ENCODE data around the gene GRK5.

The GRK5 gene

GRCh38 chr10:119292968-119293760 lies 85.8 kb downstream of the GRK5 start:
- no peak overlapping the region for H3K4me3 ChIP-seq (ENCODE audit: low read depth, low read length)
- H3K36me3 ChIP-seq, result no peaks in the 10 kb centered on the region; the same call in 1 of the 2 replicates
- peak overlapping the region; percentile 79 for H3K27ac ChIP-seq
- DNase-seq, result peak; percentile 63
- no peaks in the 10 kb centered on the region for H3K27me3 ChIP-seq (ENCODE audit: insufficient read depth, low read depth, severe bottlenecking)
- no peaks in the 10 kb centered on the region for H3K9me3 ChIP-seq (ENCODE audit: severe bottlenecking)
- TF ChIP-seq CTCF (IDR thresholded peaks at IDR 0.05; ENCODE audit: low read depth, low read length), result no peak

GRCh38 chr10:119296703-119297102 lies 89.3 kb downstream of the GRK5 start:
- no peaks in the 10 kb centered on the region for H3K27me3 ChIP-seq (ENCODE audit: insufficient read depth, low read depth, severe bottlenecking)
- H3K4me3 ChIP-seq (ENCODE audit: low read depth, low read length), result no peak overlapping the region
- no peak for TF ChIP-seq CTCF (IDR thresholded peaks at IDR 0.05; ENCODE audit: low read depth, low read length)
- H3K27ac ChIP-seq, result no peak overlapping the region
- no peaks in the 10 kb centered on the region for H3K9me3 ChIP-seq (ENCODE audit: severe bottlenecking)
- no peak for DNase-seq
- no peaks in the 10 kb centered on the region; the same call in 1 of the 2 replicates for H3K36me3 ChIP-seq

- no peaks in the 10 kb centered on the region; the same call in 1 of the 2 replicates for H3K36me3 ChIP-seq
- H3K27me3 ChIP-seq (ENCODE audit: insufficient read depth, low read depth, severe bottlenecking), result no peaks in the 10 kb centered on the region
- H3K27ac ChIP-seq, result no peak overlapping the region
- no peak for DNase-seq
- TF ChIP-seq CTCF (IDR thresholded peaks at IDR 0.05; ENCODE audit: low read depth, low read length), result no peak
- no peak overlapping the region for H3K4me3 ChIP-seq (ENCODE audit: low read depth, low read length)
- H3K9me3 ChIP-seq (ENCODE audit: severe bottlenecking), result no peaks in the 10 kb centered on the region
Measured at GRCh38 chr10:119297207-119297968, 90.0 kb downstream of the GRK5 start.

- H3K36me3 ChIP-seq, result no peaks in the 10 kb centered on the region; the same call in 1 of the 2 replicates
- no peaks in the 10 kb centered on the region for H3K27me3 ChIP-seq (ENCODE audit: insufficient read depth, low read depth, severe bottlenecking)
- no peak for DNase-seq
- TF ChIP-seq CTCF (IDR thresholded peaks at IDR 0.05; ENCODE audit: low read depth, low read length), result no peak
- no peaks in the 10 kb centered on the region for H3K9me3 ChIP-seq (ENCODE audit: severe bottlenecking)
- H3K27ac ChIP-seq, result no peak overlapping the region
- no peak overlapping the region for H3K4me3 ChIP-seq (ENCODE audit: low read depth, low read length)
Measured at GRCh38 chr10:119298810-119299209, 91.4 kb downstream of the GRK5 start.

- H3K4me3 ChIP-seq (ENCODE audit: low read depth, low read length), result no peak overlapping the region
- H3K9me3 ChIP-seq (ENCODE audit: severe bottlenecking), result no peaks in the 10 kb centered on the region
- H3K36me3 ChIP-seq, result no peaks in the 10 kb centered on the region; the same call in 1 of the 2 replicates
- H3K27ac ChIP-seq, result no peak overlapping the region
- TF ChIP-seq CTCF (IDR thresholded peaks at IDR 0.05; ENCODE audit: low read depth, low read length), result peak; percentile 49; the same call in 1 of the 2 replicates
- peak; percentile 46 for DNase-seq
- H3K27me3 ChIP-seq (ENCODE audit: insufficient read depth, low read depth, severe bottlenecking), result no peaks in the 10 kb centered on the region
Measured at GRCh38 chr10:119299531-119299930, 92.2 kb downstream of the GRK5 start.
